ENCODE data around the gene ASAP3.
"Not testable (repeated sequence)": the region's sequence is repeated elsewhere in the genome, so short reads cannot be mapped to it uniquely, and the experiment has no call there.

The ASAP3 gene

DNA sequence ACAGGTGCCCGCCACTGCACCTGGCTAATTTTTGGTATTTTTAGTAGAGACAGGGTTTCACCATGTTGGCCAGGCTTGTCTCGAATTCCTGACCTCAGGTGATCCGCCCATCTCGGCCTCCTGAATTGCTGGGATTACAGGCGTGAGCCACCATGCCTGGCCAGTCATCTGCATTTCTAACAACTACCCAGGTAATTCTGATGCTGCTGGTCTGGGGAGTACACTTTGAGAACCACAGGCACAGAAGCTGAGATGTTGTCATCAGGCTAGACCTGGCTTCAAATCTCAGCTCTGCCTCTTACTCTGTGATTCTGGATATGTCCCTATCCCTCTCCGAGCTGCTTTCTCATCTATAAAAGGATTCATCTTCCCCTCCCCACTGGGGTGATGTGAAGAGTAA lies 10.9 kb upstream of the ASAP3 start:
- H3K9ac ChIP-seq (ENCODE audit: low read length in 5 of 5), result peak overlapping the region in 1 of 5 donors; percentile 6
- not testable (repeated sequence) for H3K27me3 ChIP-seq (ENCODE audit: control insufficient read depth in 5 of 5, insufficient read depth in 4 of 5, low read length in 5 of 5); H3K27ac ChIP-seq (ENCODE audit: low read depth, low read length); H3K36me3 ChIP-seq (ENCODE audit: control insufficient read depth in 5 of 5, insufficient read depth in 5 of 5, low read length in 5 of 5); H3K4me1 ChIP-seq (ENCODE audit: control insufficient read depth in 5 of 5, insufficient read depth in 5 of 5, low read length in 5 of 5); H3K9me3 ChIP-seq (ENCODE audit: control insufficient read depth in 5 of 5, low read length in 5 of 5); H3K4me3 ChIP-seq (ENCODE audit: low read depth in 1 of 5, low read length in 5 of 5)

DNA sequence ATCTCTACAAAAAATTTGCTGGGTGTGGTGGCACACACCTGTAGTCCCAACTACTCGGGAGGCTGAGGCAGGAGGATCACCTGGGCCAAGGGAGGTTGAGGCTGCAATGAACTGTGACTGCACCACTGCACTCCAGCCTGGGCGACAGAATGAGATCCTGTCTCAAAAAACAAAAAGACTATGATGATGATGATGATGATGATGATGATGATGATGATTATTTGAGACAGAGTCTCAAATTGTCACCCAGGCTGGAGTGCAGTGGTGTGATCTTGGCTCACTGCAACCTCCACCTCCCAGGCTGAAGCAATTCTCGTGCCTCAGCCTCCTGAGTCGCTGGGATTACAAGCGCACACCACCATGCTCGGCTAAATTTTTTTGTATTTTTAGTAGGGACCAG lies 8.8 kb upstream of the ASAP3 start:
- not testable (repeated sequence) for H3K9me3 ChIP-seq (ENCODE audit: control insufficient read depth in 5 of 5, low read length in 5 of 5)

DNA sequence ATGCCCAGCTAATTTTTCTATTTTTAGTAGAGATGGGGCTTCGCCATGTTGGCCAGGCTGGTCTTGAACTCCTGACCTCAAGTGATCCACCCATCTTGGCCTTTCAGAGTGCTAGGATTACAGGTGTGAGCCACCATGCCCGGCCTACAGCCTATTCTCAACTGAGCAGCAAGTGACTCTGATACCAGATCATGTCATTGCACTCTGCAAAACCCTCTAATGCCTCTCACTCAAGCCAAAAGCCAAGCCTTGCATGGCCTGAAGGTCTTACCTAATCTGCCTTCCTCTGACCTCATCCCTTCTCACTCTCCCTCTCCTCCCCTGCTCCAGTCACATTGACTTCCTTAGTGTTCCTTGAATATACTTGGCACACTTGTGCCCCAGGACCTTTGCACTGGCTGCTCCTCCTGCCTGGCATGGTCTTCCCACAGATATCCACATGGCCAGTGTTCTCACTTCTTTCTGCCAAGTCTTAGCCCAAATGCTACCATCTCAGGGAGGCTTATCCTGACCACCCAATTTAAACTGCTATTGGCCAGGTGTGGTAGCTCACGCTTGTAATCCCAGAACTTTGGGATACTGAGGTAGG lies 8.2 kb upstream of the ASAP3 start:
- H3K36me3 ChIP-seq (ENCODE audit: control insufficient read depth in 5 of 5, insufficient read depth in 5 of 5, low read length in 5 of 5), result no peaks in the 10 kb centered on the region
- no peak overlapping the region for H3K4me3 ChIP-seq (ENCODE audit: low read depth in 1 of 5, low read length in 5 of 5)
- H3K9me3 ChIP-seq (ENCODE audit: control insufficient read depth in 5 of 5, low read length in 5 of 5), result no peaks in the 10 kb centered on the region
- no peak overlapping the region for H3K27ac ChIP-seq (ENCODE audit: low read depth, low read length)
- H3K27me3 ChIP-seq (ENCODE audit: control insufficient read depth in 5 of 5, insufficient read depth in 4 of 5, low read length in 5 of 5), result no peaks in the 10 kb centered on the region
- no peak overlapping the region for H3K9ac ChIP-seq (ENCODE audit: low read length in 5 of 5)
- H3K4me1 ChIP-seq (ENCODE audit: control insufficient read depth in 5 of 5, insufficient read depth in 5 of 5, low read length in 5 of 5), result no peaks in the 10 kb centered on the region

More for the DNA sequence above, 8.8 kb upstream of the ASAP3 start:
- not testable (repeated sequence) for H3K4me1 ChIP-seq (ENCODE audit: control insufficient read depth in 5 of 5, insufficient read depth in 5 of 5, low read length in 5 of 5); H3K27ac ChIP-seq (ENCODE audit: low read depth, low read length); H3K4me3 ChIP-seq (ENCODE audit: low read depth in 1 of 5, low read length in 5 of 5); H3K27me3 ChIP-seq (ENCODE audit: control insufficient read depth in 5 of 5, insufficient read depth in 4 of 5, low read length in 5 of 5); H3K36me3 ChIP-seq (ENCODE audit: control insufficient read depth in 5 of 5, insufficient read depth in 5 of 5, low read length in 5 of 5); H3K9ac ChIP-seq (ENCODE audit: low read length in 5 of 5)

DNA sequence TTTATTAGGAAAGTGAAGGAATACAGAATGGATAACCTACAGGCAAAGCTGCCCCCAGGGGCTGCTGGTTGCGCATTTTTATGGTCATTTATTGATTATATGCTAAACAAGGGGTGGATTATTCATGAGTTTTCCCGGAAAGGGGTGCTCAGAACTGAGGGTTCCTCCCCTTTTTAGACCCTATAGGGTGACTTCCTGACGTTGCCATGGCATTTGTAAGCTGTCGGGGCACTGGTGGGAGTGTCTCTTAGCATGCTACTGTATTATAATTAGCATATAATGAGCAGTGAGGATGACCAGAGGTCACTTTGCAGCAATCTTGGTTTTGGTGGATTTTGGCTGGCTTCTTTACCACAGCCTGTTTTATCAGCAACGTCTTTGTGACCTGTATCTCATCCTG lies 5.9 kb upstream of the ASAP3 start:
- Histone ChIP-seq H3K27me3 (ENCODE audit: control insufficient read depth in 5 of 5, insufficient read depth in 4 of 5, low read length in 5 of 5) (no peaks in the 10 kb centered on the region), H3K36me3 (ENCODE audit: control insufficient read depth in 5 of 5, insufficient read depth in 5 of 5, low read length in 5 of 5) (no peaks in the 10 kb centered on the region), H3K27ac (ENCODE audit: low read depth, low read length) (no peak overlapping the region), H3K9me3 (ENCODE audit: control insufficient read depth in 5 of 5, low read length in 5 of 5) (no peaks in the 10 kb centered on the region), H3K4me3 (ENCODE audit: low read depth in 1 of 5, low read length in 5 of 5) (no peak overlapping the region), H3K9ac (ENCODE audit: low read length in 5 of 5) (no peak overlapping the region), H3K4me1 (ENCODE audit: control insufficient read depth in 5 of 5, insufficient read depth in 5 of 5, low read length in 5 of 5) (peaks cover 0 to 4% (median 2%) of the 10 kb centered on the region in 5 donors)

DNA sequence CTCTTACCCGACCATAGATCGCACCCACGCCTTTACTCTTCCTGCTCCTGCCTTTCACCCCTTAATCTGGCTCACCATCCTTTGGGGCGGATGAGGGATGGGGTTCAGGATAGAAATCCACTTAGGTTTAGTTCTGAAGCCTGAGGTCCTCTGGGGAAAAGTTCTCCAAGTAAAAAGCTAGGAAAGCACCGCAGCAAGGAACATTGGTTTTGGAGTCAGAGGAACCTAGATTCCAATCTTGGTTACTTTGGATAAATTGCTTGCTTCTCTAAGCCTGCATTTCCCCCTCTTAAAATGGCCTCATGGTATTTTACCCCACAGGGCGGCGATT lies 988 bp upstream of the ASAP3 start:
- Histone ChIP-seq H3K4me1 (ENCODE audit: control insufficient read depth in 5 of 5, insufficient read depth in 5 of 5, low read length in 5 of 5) (peaks cover 0 to 31% (median 21%) of the 10 kb centered on the region in 5 donors), H3K27me3 (ENCODE audit: control insufficient read depth in 5 of 5, insufficient read depth in 4 of 5, low read length in 5 of 5) (no peaks in the 10 kb centered on the region), H3K9me3 (ENCODE audit: control insufficient read depth in 5 of 5, low read length in 5 of 5) (no peaks in the 10 kb centered on the region), H3K36me3 (ENCODE audit: control insufficient read depth in 5 of 5, insufficient read depth in 5 of 5, low read length in 5 of 5) (no peaks in the 10 kb centered on the region), H3K27ac (ENCODE audit: low read depth, low read length) (no peak overlapping the region), H3K9ac (ENCODE audit: low read length in 5 of 5) (no peak overlapping the region), H3K4me3 (ENCODE audit: low read depth in 1 of 5, low read length in 5 of 5) (peak overlapping the region in 4 of 5 donors; percentile 48 to 84 (median 74))

DNA sequence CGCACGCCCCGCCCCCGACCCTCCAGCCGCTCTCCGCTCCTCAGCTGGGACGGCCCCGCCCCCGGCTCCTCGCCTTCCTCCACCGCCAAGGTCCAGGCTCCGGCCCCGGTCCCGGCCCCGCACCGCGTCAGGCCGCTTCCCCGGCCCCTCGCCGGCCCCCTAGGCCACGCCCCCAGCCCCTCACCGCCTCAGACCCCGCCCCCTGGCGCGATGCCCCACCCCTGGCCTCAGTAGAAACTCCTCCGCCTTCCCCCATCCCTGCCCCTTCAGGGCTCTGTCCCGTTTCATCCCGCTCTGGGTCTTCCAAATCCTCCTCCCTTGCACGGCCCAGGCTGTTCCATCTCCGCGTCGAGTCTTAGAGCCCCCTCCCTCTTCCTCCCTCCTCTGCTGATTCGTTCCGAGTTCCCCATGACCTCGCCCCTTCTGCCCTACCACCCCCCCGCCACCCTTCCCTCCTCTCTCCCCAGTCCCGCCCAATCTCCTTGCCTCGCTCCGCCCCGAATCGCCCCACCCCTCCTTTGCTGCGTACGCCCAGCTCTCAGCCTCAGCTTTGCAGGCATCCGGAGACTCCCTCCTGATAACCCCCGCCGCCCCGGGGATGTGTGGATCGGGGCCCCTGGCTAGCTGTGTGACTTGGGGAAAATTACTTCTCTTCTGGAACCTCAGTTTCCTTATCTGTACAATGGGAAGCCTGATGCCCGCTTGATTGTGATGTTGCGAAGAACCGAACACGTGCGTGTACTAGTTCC lies 448 bp upstream of the ASAP3 start:
- Histone ChIP-seq H3K27me3 (ENCODE audit: control insufficient read depth in 5 of 5, insufficient read depth in 4 of 5, low read length in 5 of 5) (no peaks in the 10 kb centered on the region), H3K36me3 (ENCODE audit: control insufficient read depth in 5 of 5, insufficient read depth in 5 of 5, low read length in 5 of 5) (no peaks in the 10 kb centered on the region), H3K4me1 (ENCODE audit: control insufficient read depth in 5 of 5, insufficient read depth in 5 of 5, low read length in 5 of 5) (peaks cover 0 to 36% (median 25%) of the 10 kb centered on the region in 5 donors), H3K4me3 (ENCODE audit: low read depth in 1 of 5, low read length in 5 of 5) (peak overlapping the region; percentile 69 to 87 (median 82)), H3K9me3 (ENCODE audit: control insufficient read depth in 5 of 5, low read length in 5 of 5) (no peaks in the 10 kb centered on the region), H3K27ac (ENCODE audit: low read depth, low read length) (no peak overlapping the region), H3K9ac (ENCODE audit: low read length in 5 of 5) (no peak overlapping the region)

DNA sequence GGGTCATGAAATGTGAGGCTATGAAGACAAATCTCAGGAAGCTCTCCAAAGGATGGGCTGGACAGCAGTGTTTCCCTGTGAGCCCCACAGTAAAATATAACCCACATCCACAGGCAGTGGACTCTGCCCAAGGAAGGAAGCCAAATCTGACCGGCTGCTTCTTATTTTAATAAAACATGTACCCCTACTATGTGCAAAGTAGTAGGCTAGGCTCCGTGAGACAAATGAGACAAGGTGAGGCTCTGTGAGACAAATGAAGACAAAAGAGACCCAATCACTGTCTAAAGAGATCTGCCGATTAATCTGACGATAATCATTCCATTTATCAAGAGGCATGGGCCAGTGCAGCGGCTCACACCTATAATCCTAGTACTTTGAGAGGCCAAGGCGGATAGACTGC lies 2.1 kb downstream of the ASAP3 start:
- Histone ChIP-seq H3K9ac (ENCODE audit: low read length in 5 of 5) (no peak overlapping the region), H3K9me3 (ENCODE audit: control insufficient read depth in 5 of 5, low read length in 5 of 5) (no peaks in the 10 kb centered on the region), H3K4me3 (ENCODE audit: low read depth in 1 of 5, low read length in 5 of 5) (no peak overlapping the region), H3K36me3 (ENCODE audit: control insufficient read depth in 5 of 5, insufficient read depth in 5 of 5, low read length in 5 of 5) (no peaks in the 10 kb centered on the region), H3K27me3 (ENCODE audit: control insufficient read depth in 5 of 5, insufficient read depth in 4 of 5, low read length in 5 of 5) (no peaks in the 10 kb centered on the region), H3K27ac (ENCODE audit: low read depth, low read length) (no peak overlapping the region), H3K4me1 (ENCODE audit: control insufficient read depth in 5 of 5, insufficient read depth in 5 of 5, low read length in 5 of 5) (peaks cover 3 to 50% (median 34%) of the 10 kb centered on the region in 5 donors)

DNA sequence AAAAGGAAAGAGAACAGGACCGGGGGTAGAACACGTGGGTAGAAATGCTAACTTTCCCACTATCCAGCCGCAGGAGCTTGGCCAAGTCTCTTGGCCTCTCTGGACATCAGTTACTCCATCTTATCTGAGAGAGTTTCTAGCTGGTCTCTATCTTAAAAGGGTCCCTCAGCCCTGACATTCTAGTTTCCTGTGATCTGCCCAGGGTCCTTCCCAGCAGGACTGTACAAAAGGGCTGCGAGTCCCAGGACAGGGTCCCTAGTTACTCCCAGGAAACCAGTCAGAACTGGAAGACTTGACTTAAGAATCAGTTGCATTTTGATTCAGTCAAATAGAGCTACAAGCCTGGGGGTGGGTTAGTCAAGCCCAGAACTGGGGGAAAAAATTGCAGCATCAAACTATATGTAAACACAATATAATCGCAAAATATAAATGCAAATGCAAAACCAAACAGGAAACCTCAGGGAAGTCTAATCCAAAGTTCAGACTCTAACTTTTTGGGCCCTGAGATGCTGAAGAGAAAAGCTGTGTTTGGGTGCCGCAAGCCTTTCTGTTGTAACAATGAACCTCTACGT lies 2.9 kb downstream of the ASAP3 start:
- no peak overlapping the region for H3K27ac ChIP-seq (ENCODE audit: low read depth, low read length)
- H3K4me1 ChIP-seq (ENCODE audit: control insufficient read depth in 5 of 5, insufficient read depth in 5 of 5, low read length in 5 of 5), result peaks cover 3 to 50% (median 35%) of the 10 kb centered on the region in 5 donors

DNA sequence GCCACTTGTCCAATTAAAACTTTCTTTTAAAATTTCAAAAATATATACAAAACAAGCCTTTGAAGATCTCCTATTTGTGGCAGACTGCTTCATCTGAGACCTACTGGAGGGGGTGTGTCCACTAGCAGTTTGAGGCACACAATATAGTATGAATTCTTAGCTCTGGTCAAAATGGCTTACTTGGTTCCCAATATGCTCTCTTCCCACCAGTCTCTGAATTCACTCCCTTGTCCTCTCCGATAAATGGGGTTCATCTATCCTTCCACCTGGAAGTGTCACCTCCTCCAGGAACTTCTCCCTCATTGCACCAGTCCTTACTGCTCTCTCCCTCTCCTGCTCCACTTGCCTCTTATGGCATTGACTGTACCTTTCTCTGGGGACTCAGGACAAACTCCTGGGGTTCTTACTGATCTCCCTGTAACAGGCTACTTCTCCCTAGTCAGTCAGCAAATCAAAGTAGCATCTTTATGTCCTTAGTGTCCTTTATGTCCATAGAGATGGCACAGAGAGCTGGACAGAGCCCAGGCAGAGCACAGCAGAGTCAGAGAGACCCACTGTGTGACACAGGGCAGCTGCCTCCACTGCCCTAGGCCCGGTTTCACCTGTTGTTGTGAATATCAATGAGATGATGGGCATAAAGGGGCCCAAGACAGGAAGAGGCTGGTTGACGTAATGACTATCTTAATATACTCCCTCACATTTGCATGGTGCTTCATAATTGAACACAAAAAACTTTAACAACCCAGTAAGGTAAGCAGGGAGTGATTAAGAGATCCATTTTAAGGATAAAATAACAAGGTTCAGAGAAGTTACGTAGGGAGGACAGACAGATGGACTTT lies 3.6 kb downstream of the ASAP3 start:
- Histone ChIP-seq H3K27ac (ENCODE audit: low read depth, low read length) (no peak overlapping the region), H3K9ac (ENCODE audit: low read length in 5 of 5) (peak overlapping the region in 1 of 5 donors; percentile 25), H3K4me1 (ENCODE audit: control insufficient read depth in 5 of 5, insufficient read depth in 5 of 5, low read length in 5 of 5) (peaks cover 3 to 50% (median 39%) of the 10 kb centered on the region in 5 donors), H3K9me3 (ENCODE audit: control insufficient read depth in 5 of 5, low read length in 5 of 5) (no peaks in the 10 kb centered on the region), H3K36me3 (ENCODE audit: control insufficient read depth in 5 of 5, insufficient read depth in 5 of 5, low read length in 5 of 5) (no peaks in the 10 kb centered on the region), H3K27me3 (ENCODE audit: control insufficient read depth in 5 of 5, insufficient read depth in 4 of 5, low read length in 5 of 5) (no peaks in the 10 kb centered on the region), H3K4me3 (ENCODE audit: low read depth in 1 of 5, low read length in 5 of 5) (no peak overlapping the region)

More for the DNA sequence above, 2.9 kb downstream of the ASAP3 start:
- Histone ChIP-seq H3K36me3 (ENCODE audit: control insufficient read depth in 5 of 5, insufficient read depth in 5 of 5, low read length in 5 of 5) (no peaks in the 10 kb centered on the region), H3K4me3 (ENCODE audit: low read depth in 1 of 5, low read length in 5 of 5) (no peak overlapping the region), H3K9ac (ENCODE audit: low read length in 5 of 5) (no peak overlapping the region), H3K9me3 (ENCODE audit: control insufficient read depth in 5 of 5, low read length in 5 of 5) (no peaks in the 10 kb centered on the region), H3K27me3 (ENCODE audit: control insufficient read depth in 5 of 5, insufficient read depth in 4 of 5, low read length in 5 of 5) (no peaks in the 10 kb centered on the region)

DNA sequence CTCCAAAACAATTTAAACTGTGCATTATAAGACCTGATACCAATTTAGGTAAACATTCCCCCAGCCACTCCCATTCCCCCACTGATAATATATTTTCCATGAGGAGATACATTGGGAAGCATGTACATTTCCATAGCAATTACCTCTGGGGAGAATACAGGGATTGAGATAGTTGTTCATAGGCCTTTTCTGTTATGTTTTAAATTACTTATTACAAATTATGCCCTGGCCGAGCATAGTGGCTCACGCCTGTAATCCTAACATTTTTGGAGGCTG lies 4.4 kb downstream of the ASAP3 start:
- H3K4me3 ChIP-seq (ENCODE audit: low read depth in 1 of 5, low read length in 5 of 5), result no peak overlapping the region
- peak overlapping the region; percentile 39 for H3K27ac ChIP-seq (ENCODE audit: low read depth, low read length)
- peak overlapping the region in 3 of 5 donors; percentile 39 to 46 (median 41) for H3K9ac ChIP-seq (ENCODE audit: low read length in 5 of 5)
- H3K36me3 ChIP-seq (ENCODE audit: control insufficient read depth in 5 of 5, insufficient read depth in 5 of 5, low read length in 5 of 5), result no peaks in the 10 kb centered on the region
- peaks cover 3 to 50% (median 43%) of the 10 kb centered on the region in 5 donors for H3K4me1 ChIP-seq (ENCODE audit: control insufficient read depth in 5 of 5, insufficient read depth in 5 of 5, low read length in 5 of 5)
- H3K27me3 ChIP-seq (ENCODE audit: control insufficient read depth in 5 of 5, insufficient read depth in 4 of 5, low read length in 5 of 5), result no peaks in the 10 kb centered on the region
- no peaks in the 10 kb centered on the region for H3K9me3 ChIP-seq (ENCODE audit: control insufficient read depth in 5 of 5, low read length in 5 of 5)

Measured in subcutaneous abdominal adipose tissue (tissue), 5 donors.